GM12891 (cell line): ENCODE measurements around the gene WDPCP.
"Not testable (repeated sequence)": the region's sequence is repeated elsewhere in the genome, so short reads cannot be mapped to it uniquely, and the experiment has no call there.

ENCODE experiments used
- DNase-seq: peaks from one replicate; pipeline ENCODE4 v3.0.0; 2011; ENCODE audit warnings: low spot score; ENCODE audit not compliant: insufficient read length
- FAIRE-seq: peaks from 2 replicates; lab custom pipeline; 2011; peaks lifted over from hg19 to GRCh38; lab: Jason Lieb, UNC
- PAX5 ChIP-seq: IDR thresholded peaks from 2 replicates; pipeline ENCODE4 v1.6.1; 2011; ENCODE audit warnings: low read length, moderate library complexity, mild to moderate bottlenecking; ENCODE audit not compliant: insufficient read depth, severe bottlenecking
- POLR2A ChIP-seq: IDR thresholded peaks from 2 replicates; pipeline ENCODE4 v1.6.1; 2011; ENCODE audit warnings: low read depth, low read length, control low read depth
- POLR2AphosphoS5 ChIP-seq: IDR thresholded peaks from 2 replicates; pipeline ENCODE4 v1.6.1; 2011; ENCODE audit warnings: low read depth, low read length, control low read depth
- POU2F2 ChIP-seq: IDR thresholded peaks from 2 replicates; pipeline ENCODE4 v1.6.1; 2011; ENCODE audit warnings: low read depth, mild to moderate bottlenecking, control low read depth, low read length, moderate library complexity
- SPI1 ChIP-seq: IDR thresholded peaks from 2 replicates; pipeline ENCODE4 v1.6.1; 2011; ENCODE audit warnings: low read depth, low read length, control low read depth
- TAF1 ChIP-seq: IDR thresholded peaks from 2 replicates; pipeline ENCODE4 v1.6.1; 2011; ENCODE audit warnings: low read depth, low read length, control low read depth

WDPCP gene

DNA sequence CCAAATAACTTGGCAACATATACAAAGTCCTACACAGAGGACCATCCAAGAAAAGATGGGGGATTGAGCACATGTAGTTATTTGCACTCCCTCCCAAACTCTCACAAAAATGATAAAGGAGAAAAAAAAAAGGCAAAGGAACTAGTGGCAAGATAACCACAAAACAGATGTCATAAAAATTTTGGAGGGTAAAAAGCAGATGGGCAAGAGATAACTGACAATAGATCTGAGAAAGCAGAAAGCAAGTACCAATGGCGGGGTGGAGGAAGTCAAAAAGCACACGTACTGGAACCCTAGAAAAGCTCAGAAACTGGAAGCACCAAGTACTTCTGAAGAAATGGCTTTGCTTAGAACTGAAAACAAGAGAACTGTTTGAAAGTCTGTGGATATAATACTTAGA, 82.0 kb downstream of the WDPCP start:
- DNase-seq (no peak), FAIRE-seq (no peak)
- TF ChIP-seq POU2F2 (no peak), PAX5 (no peak), POLR2A (no peak), SPI1 (no peak), POLR2AphosphoS5 (no peak)

DNA sequence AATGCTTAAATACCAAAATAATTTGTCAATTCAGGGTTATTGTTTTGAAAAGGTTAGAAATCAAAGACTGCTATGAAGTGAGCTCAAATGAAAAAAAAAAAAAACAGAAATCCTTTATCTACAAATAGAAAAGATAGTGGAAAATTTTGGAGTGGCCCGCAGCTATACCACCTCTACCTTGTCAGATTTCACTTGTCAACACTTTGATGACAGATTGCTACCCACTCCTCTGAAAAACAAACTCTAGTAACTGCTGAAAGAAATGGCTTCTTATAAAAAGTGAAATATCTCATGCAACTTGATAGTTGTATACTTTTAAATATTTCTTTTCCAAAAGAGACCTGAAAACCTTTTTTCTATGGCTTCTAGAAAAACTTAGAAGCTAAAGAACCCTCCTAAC, 84.5 kb downstream of the WDPCP start:
- TF ChIP-seq TAF1 (no peak), PAX5 (no peak), POLR2A (no peak), POU2F2 (no peak), POLR2AphosphoS5 (no peak), SPI1 (no peak)
- FAIRE-seq (no peak), DNase-seq (no peak)

DNA sequence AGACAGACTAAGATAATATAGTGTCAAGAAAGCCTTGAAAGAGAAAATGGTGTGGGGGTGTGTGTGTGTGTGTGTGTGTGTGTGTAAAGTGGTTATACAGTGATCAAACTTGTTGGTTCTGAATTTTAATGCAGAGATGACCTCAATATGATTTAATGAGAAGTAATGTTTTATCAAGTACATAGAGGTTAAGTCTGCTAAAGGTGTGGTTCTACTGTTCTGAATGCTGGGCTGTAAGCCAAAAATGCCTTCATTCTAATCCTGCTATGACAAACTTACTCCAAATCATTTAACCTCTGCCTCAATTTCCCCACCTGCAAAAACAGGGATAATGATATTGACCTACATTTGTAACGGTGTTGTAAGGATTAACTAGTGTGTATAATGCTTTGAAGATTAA, 87.9 kb downstream of the WDPCP start:
- no peak for TF ChIP-seq PAX5
- TF ChIP-seq POLR2A = no peak
- no peak for TF ChIP-seq TAF1
- TF ChIP-seq POU2F2 = no peak
- TF ChIP-seq POLR2AphosphoS5 = no peak
- no peak for TF ChIP-seq SPI1
- no peak for FAIRE-seq
- DNase-seq = no peak

DNA sequence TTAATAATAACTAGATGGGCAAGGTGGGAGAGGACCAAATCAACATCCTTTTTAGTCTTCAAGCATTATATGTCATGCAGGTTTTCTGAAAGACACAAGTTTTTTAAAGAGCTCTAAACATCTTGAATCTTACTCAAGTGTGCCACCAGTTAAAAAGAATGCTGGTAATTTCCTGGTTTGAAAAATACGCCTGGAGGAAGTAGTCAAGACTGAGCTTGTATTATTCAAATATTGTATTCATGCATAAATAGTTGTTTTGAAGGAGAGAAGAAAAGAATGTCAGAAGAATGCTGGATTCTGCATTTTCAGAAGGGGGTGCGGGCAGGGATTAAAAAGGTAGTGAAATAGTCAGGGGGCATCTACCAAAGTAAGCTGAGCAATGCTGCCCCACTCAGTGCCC, 90.7 kb downstream of the WDPCP start:
- no peak for TF ChIP-seq TAF1
- no peak for TF ChIP-seq POU2F2
- TF ChIP-seq PAX5 = no peak
- TF ChIP-seq SPI1 = no peak
- no peak for TF ChIP-seq POLR2AphosphoS5
- TF ChIP-seq POLR2A = no peak

DNA sequence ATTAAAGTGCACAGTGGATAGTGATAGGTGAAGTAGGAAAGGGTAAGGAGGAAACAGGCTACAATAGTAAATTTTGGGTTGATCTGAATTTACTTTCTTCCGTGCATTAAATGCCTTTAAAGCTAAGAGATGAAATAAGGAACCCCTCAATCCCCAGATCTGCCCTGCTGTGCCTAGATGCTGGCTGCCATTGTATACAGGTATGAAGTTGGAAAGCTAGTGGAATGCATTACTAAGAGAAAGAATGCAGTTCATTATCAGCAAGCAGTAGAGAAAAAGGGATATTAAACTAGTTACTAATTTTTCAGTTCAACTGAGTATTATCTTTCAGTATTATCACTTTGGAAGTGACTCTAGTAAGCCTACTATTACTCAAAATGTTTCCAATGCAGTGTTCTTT, 93.3 kb downstream of the WDPCP start:
- TF ChIP-seq POLR2A (no peak), PAX5 (no peak), POLR2AphosphoS5 (no peak), SPI1 (no peak), POU2F2 (no peak), TAF1 (no peak)
- FAIRE-seq = no peak
- no peak for DNase-seq

More for the DNA sequence above, 90.7 kb downstream of the WDPCP start:
- no peak for DNase-seq
- no peak for FAIRE-seq

DNA sequence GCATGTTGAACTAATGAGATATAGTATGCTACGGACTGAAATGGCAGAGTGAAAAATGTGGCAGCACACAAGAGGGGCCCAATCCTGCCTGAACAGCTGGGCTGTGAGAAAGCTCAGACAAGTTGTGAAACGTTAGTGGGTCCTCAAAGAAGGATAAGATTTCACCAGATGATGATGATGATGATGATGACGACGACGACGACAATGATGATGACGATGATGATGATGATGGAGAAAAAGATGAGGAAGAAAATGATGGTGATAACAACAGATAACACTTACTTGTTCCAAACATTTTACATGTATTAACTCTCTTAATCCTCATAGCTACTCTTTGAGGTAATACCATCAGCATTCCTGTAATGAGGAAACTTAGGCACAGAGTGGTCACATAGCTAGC, 94.2 kb downstream of the WDPCP start:
- DNase-seq (no peak), FAIRE-seq (no peak)
- no peak for TF ChIP-seq POU2F2
- TF ChIP-seq SPI1 = no peak
- no peak for TF ChIP-seq POLR2A
- TF ChIP-seq TAF1 = no peak
- TF ChIP-seq POLR2AphosphoS5 = no peak
- no peak for TF ChIP-seq PAX5

DNA sequence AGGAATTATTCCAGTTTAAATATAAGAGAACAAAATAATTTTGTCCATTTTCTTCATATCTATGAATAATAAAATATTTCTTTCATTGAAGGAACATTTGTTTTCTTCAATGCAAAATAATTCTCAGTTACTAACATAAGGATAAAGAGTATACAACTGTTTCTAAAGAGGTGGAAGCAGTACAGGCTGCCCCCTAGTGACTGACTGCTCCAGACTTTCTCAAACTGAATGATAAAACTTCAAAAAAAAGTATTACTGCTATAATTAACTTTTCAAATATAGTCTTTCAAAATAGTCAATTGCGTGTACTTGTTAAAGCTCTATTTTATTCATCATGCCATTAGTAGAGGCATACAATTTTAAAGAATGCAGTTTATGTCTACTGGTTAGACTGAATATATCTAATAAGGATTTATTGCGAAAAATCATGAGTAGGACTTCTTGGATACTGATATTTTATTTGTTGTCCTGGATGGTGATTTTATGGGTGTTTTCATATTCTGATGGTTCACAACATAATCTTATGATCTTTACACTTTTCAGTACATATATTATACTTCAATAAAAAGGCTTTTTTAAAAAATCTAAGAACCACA, 100.1 kb downstream of the WDPCP start:
- no peak for FAIRE-seq
- DNase-seq = no peak

DNA sequence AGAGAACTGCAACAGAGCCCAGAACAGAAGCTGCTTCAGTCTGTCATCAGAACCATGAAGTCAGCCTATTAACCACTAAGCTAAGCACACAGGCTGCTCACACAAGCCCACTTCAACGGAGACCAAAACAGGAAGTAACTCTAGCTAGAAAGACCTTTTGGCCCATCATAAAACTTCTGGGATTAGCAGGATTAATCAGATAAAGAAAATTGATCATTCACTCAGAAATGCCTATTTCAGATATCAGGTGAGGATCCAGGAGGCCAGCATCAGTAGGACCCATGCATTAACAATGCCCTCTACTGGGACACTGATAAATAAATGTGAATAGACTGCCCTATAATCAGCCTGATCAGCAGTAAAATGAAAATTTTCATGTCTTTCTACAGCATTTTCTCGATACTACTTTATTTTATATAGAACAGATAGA, 101.4 kb downstream of the WDPCP start:
- DNase-seq (no peak), FAIRE-seq (no peak)
- no peak for TF ChIP-seq POLR2AphosphoS5
- no peak for TF ChIP-seq TAF1
- TF ChIP-seq POU2F2 = no peak
- no peak for TF ChIP-seq SPI1
- no peak for TF ChIP-seq PAX5

More for the DNA sequence above, 100.1 kb downstream of the WDPCP start:
- TF ChIP-seq SPI1 (no peak), POLR2AphosphoS5 (no peak), POLR2A (no peak), POU2F2 (no peak), TAF1 (no peak), PAX5 (no peak)

DNA sequence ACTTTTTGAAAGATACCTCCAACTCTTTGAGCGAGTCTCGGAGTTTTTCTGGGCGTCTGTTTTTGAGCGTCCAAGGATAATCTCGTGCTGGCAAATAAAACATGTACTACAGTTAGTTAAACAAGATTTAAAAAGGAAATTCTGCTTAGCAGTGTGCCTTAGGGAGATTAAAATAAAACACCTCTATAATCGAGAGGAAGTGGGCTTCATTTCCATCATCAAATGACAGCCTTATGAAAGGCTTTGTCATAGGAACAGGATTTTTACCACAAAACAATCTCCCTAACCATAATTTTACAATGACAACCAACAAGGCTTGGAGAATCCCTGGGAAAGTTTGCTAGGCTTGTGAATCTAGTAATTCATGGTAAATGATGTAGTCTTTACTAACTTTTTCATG, 103.4 kb downstream of the WDPCP start:
- TF ChIP-seq SPI1 = no peak
- TF ChIP-seq POU2F2 = no peak
- TF ChIP-seq POLR2AphosphoS5 = no peak
- TF ChIP-seq PAX5 = no peak
- no peak for TF ChIP-seq TAF1
- no peak for TF ChIP-seq POLR2A
- no peak for FAIRE-seq
- no peak for DNase-seq

DNA sequence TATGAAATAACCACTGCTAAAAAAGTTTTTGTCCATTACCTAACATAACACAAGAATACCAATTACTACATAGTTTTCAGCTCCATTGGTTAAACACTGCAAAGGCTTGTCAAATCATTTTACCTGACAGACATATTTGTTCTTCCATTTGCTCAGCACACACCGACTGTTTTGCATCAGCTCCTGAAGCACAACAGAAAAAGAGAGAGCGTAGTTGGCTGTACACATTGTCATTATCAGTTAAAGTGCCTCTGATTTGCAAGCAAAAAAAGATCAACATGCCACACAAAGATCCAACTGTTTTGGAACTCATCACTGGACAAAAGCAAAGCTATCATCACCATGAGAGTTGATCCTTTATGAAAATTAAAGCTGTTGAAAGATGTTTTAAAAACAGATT, 103.8 kb downstream of the WDPCP start:
- DNase-seq (no peak), FAIRE-seq (no peak)
- no peak for TF ChIP-seq TAF1
- TF ChIP-seq PAX5 = no peak
- TF ChIP-seq SPI1 = no peak
- no peak for TF ChIP-seq POLR2A
- TF ChIP-seq POU2F2 = no peak
- no peak for TF ChIP-seq POLR2AphosphoS5

DNA sequence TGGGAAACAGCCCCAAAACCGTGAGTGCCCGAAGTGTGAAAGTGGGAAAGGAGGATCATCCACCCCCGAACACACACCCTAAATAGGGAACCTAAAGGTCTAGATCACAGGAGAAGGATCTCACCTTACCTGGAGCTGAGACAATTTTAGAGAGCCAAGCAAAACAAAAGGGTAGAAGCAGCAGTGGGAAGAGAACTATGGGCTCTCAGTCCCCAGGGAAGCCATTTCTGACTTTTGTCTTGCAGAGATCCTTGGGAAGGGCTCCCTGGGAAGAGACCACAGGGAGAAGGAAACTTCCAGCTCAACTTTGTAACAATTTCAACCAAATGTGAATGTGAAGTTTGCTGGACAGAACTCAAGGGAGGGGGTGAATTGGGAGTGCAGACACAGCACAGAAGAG, 110.6 kb downstream of the WDPCP start:
- no peak for TF ChIP-seq TAF1
- TF ChIP-seq SPI1 = no peak
- TF ChIP-seq POLR2A = no peak
- no peak for TF ChIP-seq PAX5
- no peak for TF ChIP-seq POLR2AphosphoS5
- TF ChIP-seq POU2F2 = no peak
- no peak for FAIRE-seq

DNA sequence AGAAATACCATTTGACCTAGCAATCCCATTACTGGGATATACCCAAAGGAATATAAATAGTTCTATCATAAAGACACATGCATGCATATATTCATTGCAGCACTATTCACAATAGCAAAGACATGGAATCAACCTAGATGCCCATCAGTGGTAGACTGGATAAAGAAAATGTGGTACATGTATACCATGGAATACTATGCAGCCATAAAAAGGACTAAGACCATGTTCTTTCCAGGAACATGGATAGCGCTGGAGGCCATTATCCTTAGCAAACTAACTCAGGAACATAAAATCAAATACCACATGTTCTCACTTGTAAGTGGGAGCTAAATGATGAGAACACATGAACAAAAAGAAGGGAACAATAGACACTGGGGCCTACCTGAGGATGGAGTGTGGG, 119.0 kb downstream of the WDPCP start:
- not testable (repeated sequence) for FAIRE-seq, DNase-seq

More for the DNA sequence above, 110.6 kb downstream of the WDPCP start:
- DNase-seq = no peak
